Measurements from ENCODE around the gene STAG3. TPM values are rescaled to one million over a fixed set of nuclear protein-coding genes. Genes with fewer than 3 reads are reported as not detected.
A peak's percentile ranks its signal among the peaks of the same experiment; 100 is the strongest.
"Not testable (repeated sequence)": the region's sequence is repeated elsewhere in the genome, so short reads cannot be mapped to it uniquely, and the experiment has no call there.

STAG3 gene
- total RNA-seq, 2 donors from 2014 or later, result 4.0 to 4.8 TPM

DNA sequence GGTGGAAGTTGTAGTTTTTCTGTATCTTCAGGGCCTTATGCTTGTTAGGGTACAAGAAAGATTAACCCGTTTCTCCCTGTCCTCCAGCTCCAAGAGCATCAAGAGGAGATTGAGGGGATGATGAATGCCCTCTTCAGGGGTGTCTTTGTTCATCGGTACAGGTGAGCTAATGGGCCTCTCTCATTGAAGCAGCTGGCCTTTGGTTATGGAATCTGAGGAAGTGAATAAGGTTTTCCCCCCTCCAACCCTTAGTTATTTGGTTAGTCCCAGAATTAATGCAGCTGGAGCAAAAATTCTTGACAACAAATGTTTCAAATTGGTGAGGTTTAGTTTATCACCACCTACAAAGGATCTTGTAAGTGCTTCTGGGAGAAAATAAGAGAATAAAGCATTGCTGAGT, 17.5 kb downstream of the STAG3 start:
- H3K4me3 Mint-ChIP-seq, result no peak overlapping the region
- no peak overlapping the region for H3K27ac Mint-ChIP-seq

DNA sequence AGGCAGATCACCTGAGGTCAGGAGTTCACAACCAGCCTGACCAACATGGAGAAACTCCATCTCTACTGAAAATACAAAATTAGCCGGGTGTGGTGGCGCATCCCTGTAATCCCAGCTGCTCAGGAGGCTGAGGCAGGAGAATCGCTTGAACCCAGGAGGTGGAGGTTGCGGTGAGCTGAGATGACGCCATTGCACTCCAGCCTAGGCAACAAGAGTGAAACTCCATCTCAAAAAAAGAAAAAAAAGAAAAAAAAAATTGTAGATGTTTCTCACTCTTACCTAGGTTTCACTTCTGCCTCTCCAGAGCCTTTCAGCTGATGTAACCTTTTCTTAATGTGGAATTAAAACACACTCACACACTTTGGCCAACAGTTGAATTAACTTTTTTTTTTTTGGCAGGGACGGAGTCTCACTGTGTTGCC, 18.2 kb downstream of the STAG3 start:
- not testable (repeated sequence) for ATAC-seq; H3K4me1 Mint-ChIP-seq; H3K36me3 Mint-ChIP-seq (ENCODE audit: low read depth); H3K27ac Mint-ChIP-seq; DNase-seq; H3K4me3 Mint-ChIP-seq; H3K9me3 ChIP-seq (ENCODE audit: control insufficient read depth, low read length, poor library complexity, severe bottlenecking)
- peaks cover 12% of the 10 kb centered on the region for H3K27me3 Mint-ChIP-seq

More for the DNA sequence above, 17.5 kb downstream of the STAG3 start:
- no peak for ATAC-seq
- no peak for DNase-seq
- H3K36me3 Mint-ChIP-seq (ENCODE audit: low read depth), result no peaks in the 10 kb centered on the region
- peaks cover 3% of the 10 kb centered on the region for H3K4me1 Mint-ChIP-seq
- H3K27me3 Mint-ChIP-seq, result peaks cover 12% of the 10 kb centered on the region
- H3K9me3 ChIP-seq (ENCODE audit: control insufficient read depth, low read length, poor library complexity, severe bottlenecking), result no peaks in the 10 kb centered on the region

DNA sequence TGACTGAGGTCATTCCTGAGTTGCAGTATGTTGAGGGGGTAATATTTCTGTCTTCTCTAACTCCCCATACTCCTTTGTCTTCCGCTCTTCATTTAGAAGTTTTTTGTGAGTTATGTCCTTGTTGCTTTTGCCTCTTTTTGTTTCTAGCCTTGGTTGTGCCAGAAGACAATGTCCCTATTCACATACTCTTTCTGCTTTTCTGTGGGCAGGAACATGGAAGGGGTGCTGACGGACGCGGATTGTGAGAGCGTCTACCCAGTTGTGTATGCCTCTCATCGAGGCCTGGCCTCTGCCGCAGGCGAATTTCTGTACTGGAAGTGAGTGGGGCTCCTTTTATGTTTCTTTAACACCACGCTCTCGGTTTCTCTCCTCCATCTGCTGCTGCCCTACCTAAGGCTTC, 20.5 kb downstream of the STAG3 start:
- H3K4me3 Mint-ChIP-seq, result no peak overlapping the region
- H3K4me1 Mint-ChIP-seq, result no peaks in the 10 kb centered on the region
- DNase-seq (no peak), ATAC-seq (no peak)
- no peaks in the 10 kb centered on the region for H3K36me3 Mint-ChIP-seq (ENCODE audit: low read depth)
- H3K27ac Mint-ChIP-seq, result no peak overlapping the region
- H3K27me3 Mint-ChIP-seq, result peaks cover 12% of the 10 kb centered on the region
- no peaks in the 10 kb centered on the region for H3K9me3 ChIP-seq (ENCODE audit: control insufficient read depth, low read length, poor library complexity, severe bottlenecking)

DNA sequence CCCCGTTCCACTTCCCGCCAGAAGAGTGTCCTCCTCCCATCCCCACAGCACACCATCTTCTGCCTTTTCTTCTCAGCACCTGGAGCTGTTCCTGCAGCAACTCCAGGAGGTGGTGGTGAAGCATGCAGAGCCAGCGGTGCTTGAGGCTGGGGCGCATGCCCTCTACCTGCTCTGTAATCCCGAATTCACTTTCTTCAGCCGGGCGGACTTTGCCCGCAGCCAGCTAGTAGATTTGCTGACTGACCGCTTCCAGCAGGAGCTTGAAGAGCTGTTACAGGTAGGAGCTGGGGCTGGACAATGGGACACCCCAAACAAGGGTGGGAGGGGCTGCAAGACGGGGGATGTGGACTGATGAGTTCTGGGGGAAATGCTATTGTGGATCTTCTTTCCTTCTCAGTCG, 23.0 kb downstream of the STAG3 start:
- DNase-seq (no peak), ATAC-seq (no peak)
- Mint-ChIP-seq H3K27ac (no peak overlapping the region), H3K36me3 (ENCODE audit: low read depth) (peaks cover 2% of the 10 kb centered on the region), H3K4me3 (no peak overlapping the region), H3K4me1 (peaks cover 2% of the 10 kb centered on the region), H3K27me3 (peaks cover 12% of the 10 kb centered on the region)
- no peaks in the 10 kb centered on the region for H3K9me3 ChIP-seq (ENCODE audit: control insufficient read depth, low read length, poor library complexity, severe bottlenecking)

DNA sequence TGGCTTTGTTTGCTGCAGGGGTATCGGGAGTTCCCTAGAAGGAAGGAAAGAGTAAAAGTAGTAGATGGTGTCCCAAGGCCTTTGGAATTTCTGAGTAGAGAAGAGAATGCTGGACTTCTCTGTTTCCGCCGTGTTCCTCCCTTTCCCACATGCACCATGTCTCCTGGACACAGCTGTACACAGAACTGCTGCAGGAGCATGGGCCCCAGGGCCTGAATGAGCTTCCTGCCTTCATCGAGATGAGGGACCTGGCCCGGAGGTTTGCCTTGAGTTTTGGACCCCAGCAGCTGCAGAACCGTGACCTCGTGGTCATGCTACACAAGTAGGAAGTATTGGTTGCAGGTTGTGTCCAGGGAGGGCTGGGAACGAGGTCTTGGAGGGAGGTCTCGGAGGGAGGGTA, 26.7 kb downstream of the STAG3 start:
- Mint-ChIP-seq H3K27me3 (no peaks in the 10 kb centered on the region), H3K36me3 (ENCODE audit: low read depth) (peaks cover 2% of the 10 kb centered on the region), H3K4me3 (no peak overlapping the region), H3K4me1 (peaks cover 15% of the 10 kb centered on the region), H3K27ac (no peak overlapping the region)
- DNase-seq, result no peak
- ATAC-seq, result no peak
- H3K9me3 ChIP-seq (ENCODE audit: control insufficient read depth, low read length, poor library complexity, severe bottlenecking), result no peaks in the 10 kb centered on the region

DNA sequence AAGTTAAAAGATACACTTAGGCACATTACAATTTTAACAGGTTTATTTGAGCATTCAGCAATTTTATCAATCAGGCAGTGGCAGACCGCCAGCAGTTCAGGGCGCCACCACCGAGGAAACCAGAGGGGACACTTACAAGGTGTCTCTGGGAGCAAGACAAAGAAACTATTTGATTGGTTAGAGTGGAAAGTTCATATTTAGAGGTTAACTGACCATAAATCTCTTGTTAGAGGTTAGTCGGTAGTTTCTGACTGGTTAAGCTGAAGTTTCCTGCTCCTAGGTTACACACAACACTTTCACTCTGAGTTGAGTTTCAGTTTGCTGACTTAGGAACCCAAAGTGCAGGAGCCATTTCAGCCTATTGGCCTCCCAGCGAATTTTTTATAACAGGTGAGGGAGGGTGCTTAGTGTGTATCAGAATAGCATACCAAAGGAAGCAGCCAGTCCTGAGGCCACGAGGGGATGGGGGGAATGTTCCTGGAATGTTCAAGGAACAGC, 31.2 kb downstream of the STAG3 start:
- ATAC-seq (peak; percentile 53), DNase-seq (no peak)
- Mint-ChIP-seq H3K36me3 (ENCODE audit: low read depth) (peaks cover 5% of the 10 kb centered on the region), H3K27me3 (no peaks in the 10 kb centered on the region), H3K4me3 (peak overlapping the region; percentile 71), H3K27ac (peak overlapping the region; percentile 93), H3K4me1 (peaks cover 32% of the 10 kb centered on the region)
- no peaks in the 10 kb centered on the region for H3K9me3 ChIP-seq (ENCODE audit: control insufficient read depth, low read length, poor library complexity, severe bottlenecking)

DNA sequence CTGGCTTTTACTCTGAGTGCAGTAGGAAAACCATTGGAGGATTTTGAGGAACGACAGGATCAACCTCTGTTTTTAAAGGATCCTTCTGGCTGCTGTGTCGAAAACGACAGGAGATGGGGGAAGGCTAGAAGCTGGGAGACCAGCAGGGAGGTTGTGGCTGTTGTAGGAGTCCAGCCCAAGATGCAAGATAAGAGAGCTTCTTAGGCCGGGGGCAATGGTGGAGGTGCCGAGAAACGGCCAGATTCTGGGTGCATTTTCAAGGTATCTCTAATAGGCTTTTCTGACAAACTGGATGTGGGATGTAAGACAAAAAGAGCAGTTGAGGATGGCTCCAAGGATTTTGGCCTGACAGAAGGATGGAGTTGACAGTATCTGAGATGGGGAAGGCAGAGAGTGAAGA, 31.8 kb downstream of the STAG3 start:
- H3K4me3 Mint-ChIP-seq, result peak overlapping the region; percentile 71
- no peaks in the 10 kb centered on the region for H3K27me3 Mint-ChIP-seq
- ATAC-seq (no peak), DNase-seq (no peak)
- peaks cover 30% of the 10 kb centered on the region for H3K4me1 Mint-ChIP-seq
- no peaks in the 10 kb centered on the region for H3K9me3 ChIP-seq (ENCODE audit: control insufficient read depth, low read length, poor library complexity, severe bottlenecking)
- H3K27ac Mint-ChIP-seq, result peak overlapping the region; percentile 93
- peaks cover 2% of the 10 kb centered on the region for H3K36me3 Mint-ChIP-seq (ENCODE audit: low read depth)

DNA sequence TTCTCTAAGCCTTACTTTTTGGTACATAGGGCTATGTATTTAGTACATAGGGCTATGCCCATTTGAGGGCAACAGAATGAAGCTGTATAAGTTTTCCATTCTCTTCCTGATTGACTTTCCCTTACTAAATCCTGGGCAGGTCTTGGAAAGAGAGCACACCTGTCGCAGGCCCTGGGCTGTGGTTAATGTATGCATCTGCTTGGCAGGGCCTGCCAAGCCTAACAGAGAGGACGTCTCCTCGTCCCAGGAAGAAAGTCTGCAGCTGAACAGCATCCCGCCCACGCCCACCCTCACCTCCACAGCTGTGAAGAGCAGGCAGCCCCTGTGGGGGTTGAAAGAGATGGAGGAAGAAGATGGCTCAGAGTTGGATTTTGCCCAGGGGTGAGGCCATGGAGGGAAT, 33.1 kb downstream of the STAG3 start:
- ATAC-seq, result no peak
- peak overlapping the region; percentile 93 for H3K27ac Mint-ChIP-seq

DNA sequence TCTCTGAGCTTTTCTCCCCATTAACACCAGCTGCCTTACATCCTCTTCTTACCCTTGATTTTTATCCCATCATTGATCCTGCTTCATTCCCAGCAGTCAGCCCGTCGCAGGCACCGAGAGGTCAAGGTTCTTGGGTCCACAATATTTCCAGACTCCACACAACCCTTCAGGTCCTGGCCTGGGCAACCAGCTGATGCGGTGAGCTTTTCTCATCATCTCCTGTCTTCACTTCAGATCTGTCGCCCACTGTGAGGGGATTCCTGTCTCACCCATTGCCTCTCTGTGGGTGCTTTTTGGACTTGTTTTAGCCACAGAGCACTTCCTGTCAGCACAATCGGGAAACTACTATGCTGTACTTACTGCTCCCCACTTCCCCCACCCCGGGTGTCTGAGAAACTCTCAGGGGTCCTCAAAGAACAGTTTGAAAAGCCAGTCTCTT, 33.6 kb downstream of the STAG3 start:
- no peaks in the 10 kb centered on the region for H3K27me3 Mint-ChIP-seq
- H3K36me3 Mint-ChIP-seq (ENCODE audit: low read depth), result peaks cover 2% of the 10 kb centered on the region
- ATAC-seq (peak; percentile 90), DNase-seq (no peak)
- H3K4me3 Mint-ChIP-seq, result peak overlapping the region; percentile 76
- no peaks in the 10 kb centered on the region for H3K9me3 ChIP-seq (ENCODE audit: control insufficient read depth, low read length, poor library complexity, severe bottlenecking)
- peaks cover 30% of the 10 kb centered on the region for H3K4me1 Mint-ChIP-seq
- peak overlapping the region; percentile 93 for H3K27ac Mint-ChIP-seq

More for the DNA sequence above, 33.1 kb downstream of the STAG3 start:
- peak overlapping the region; percentile 76 for H3K4me3 Mint-ChIP-seq
- no peak for DNase-seq
- peaks cover 30% of the 10 kb centered on the region for H3K4me1 Mint-ChIP-seq
- H3K27me3 Mint-ChIP-seq, result no peaks in the 10 kb centered on the region
- peaks cover 2% of the 10 kb centered on the region for H3K36me3 Mint-ChIP-seq (ENCODE audit: low read depth)
- no peaks in the 10 kb centered on the region for H3K9me3 ChIP-seq (ENCODE audit: control insufficient read depth, low read length, poor library complexity, severe bottlenecking)

DNA sequence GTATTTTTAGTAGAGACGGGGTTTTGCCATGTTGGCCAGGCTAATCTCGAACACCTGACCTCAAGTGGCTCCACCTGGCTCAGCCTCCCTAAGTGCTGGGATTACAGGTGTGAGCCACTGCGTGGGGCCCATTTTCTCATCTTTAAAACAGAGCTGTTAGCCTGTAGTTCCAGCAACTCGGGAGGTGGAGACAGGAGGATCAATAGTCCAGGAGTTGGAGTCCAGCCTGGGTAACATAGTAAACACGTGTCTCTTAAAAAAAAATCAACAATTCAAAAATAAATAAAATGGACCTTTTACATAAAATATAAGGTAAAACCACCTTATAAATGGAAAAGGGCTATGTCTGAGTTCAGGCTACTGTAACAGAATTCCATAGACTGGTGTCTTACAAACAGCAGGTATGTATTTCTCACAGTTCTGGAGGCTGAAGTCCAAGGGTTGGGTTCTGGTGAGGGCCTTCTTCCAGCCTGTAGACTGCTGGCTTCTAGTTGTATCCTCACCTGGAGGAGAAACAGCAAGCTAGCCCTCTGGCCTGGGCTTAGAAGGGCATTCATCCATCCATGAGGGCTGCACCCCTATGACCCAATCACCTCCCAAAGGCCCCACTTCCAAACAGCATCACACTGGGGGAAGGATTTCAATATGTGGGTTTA, 35.0 kb downstream of the STAG3 start:
- Mint-ChIP-seq H3K27me3 (no peaks in the 10 kb centered on the region), H3K4me1 (peaks cover 37% of the 10 kb centered on the region), H3K27ac (peak overlapping the region; percentile 93), H3K4me3 (no peak overlapping the region), H3K36me3 (ENCODE audit: low read depth) (peaks cover 2% of the 10 kb centered on the region)
- ATAC-seq, result no peak
- no peaks in the 10 kb centered on the region for H3K9me3 ChIP-seq (ENCODE audit: control insufficient read depth, low read length, poor library complexity, severe bottlenecking)
- DNase-seq, result no peak

DNA sequence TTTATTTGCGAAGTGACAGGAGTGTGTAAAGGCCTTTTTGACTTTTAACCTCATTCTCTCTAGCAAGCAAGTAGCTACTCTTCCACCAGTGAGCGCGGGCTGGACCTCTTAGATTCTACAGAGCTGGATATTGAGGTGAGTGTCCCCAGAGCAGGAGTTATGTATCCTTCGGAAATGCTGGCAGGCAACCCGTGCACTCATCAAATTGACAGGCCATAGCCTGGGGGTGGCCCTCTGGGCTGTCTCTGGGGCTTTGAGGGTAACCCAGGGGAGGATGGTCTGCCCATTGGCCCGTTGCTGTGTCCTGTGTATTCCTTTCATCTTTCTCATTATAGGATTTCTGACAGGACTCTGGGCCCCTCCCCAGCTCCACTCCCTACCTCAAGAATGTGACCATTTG, 36.0 kb downstream of the STAG3 start:
- DNase-seq, result no peak
- Mint-ChIP-seq H3K27ac (peak overlapping the region; percentile 93), H3K36me3 (ENCODE audit: low read depth) (peaks cover 2% of the 10 kb centered on the region), H3K27me3 (no peaks in the 10 kb centered on the region), H3K4me3 (no peak overlapping the region), H3K4me1 (peaks cover 34% of the 10 kb centered on the region)
- H3K9me3 ChIP-seq (ENCODE audit: control insufficient read depth, low read length, poor library complexity, severe bottlenecking), result no peaks in the 10 kb centered on the region
- ATAC-seq, result no peak

DNA sequence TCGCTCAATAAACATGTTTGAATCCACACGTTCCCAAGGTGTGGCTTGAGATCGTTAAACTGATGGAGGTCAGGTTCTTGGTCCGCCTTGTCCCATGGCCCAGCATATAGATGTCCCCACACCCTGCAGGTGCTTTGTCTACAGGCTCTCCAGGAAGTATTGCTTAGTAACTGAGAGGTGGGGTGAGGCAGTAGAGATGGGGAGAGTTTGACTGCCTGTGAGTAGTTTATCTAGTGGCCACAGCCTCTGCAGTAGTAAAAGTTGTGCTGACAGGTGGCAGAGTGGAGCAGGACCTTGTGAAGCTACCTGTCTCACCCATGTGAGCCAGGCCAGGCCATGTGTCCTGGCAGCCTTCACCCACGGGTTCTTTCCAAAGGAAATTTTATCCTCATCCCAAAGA, 36.6 kb downstream of the STAG3 start:
- H3K27ac Mint-ChIP-seq, result peak overlapping the region; percentile 93
- peak overlapping the region; percentile 25 for H3K4me3 Mint-ChIP-seq
- peaks cover 34% of the 10 kb centered on the region for H3K4me1 Mint-ChIP-seq
- not testable (repeated sequence) for H3K36me3 Mint-ChIP-seq (ENCODE audit: low read depth); H3K9me3 ChIP-seq (ENCODE audit: control insufficient read depth, low read length, poor library complexity, severe bottlenecking); ATAC-seq; H3K27me3 Mint-ChIP-seq; DNase-seq

DNA sequence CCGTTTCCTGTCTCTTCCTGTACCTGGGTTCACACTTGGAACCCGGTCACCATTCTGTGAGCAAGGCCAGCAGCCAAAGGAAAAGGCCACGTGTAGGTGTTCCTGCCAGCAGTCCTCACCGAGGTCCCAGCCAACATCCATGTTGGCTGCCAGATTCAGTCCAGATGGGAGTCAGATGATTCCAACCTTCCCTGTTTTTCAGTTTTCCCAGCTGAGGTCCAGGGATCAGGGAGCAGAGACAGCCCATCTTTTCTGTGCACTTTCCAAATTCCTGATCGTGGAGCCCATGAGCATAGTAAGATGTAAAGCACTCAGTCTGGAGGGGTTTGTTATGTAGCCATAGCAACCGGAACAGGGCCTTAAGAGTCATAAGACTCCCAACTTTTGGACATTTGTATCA, 38.2 kb downstream of the STAG3 start:
- H3K27me3 Mint-ChIP-seq, result no peaks in the 10 kb centered on the region
- no peaks in the 10 kb centered on the region for H3K9me3 ChIP-seq (ENCODE audit: control insufficient read depth, low read length, poor library complexity, severe bottlenecking)
- DNase-seq (no peak), ATAC-seq (no peak)
- H3K36me3 Mint-ChIP-seq (ENCODE audit: low read depth), result no peaks in the 10 kb centered on the region
- peaks cover 30% of the 10 kb centered on the region for H3K4me1 Mint-ChIP-seq
- H3K4me3 Mint-ChIP-seq, result no peak overlapping the region
- H3K27ac Mint-ChIP-seq, result no peak overlapping the region

DNA sequence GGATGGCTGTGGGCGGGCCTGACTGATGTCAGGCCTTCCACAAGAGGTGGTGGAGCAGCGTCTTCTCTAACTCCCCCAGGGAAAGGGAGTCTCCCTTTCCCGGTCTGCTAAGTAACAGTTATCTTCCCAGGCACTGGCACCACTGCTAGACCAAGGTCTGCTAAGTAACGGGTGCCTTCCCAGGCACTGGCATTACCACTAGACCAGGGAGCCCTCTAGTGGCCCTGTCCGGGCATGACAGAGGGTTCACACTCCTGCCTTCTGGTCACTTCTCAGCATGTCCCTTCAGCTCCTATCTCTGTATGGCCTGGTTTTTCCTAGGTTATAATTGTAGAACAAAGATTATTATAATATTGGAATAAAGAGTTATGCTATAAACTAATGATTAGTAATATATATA, 40.2 kb downstream of the STAG3 start:
- ATAC-seq, result peak; percentile 32
- peak; percentile 58 to 88 (median 64) for DNase-seq
- Mint-ChIP-seq H3K4me1 (peaks cover 38% of the 10 kb centered on the region), H3K4me3 (peak overlapping the region; percentile 89), H3K27ac (peak overlapping the region; percentile 96)
- H3K9me3 ChIP-seq (ENCODE audit: control insufficient read depth, low read length, poor library complexity, severe bottlenecking); H3K27me3 Mint-ChIP-seq; H3K36me3 Mint-ChIP-seq (ENCODE audit: low read depth): not testable (repeated sequence)

Measured in T-helper 17 cell (primary cell).